Measurements from ENCODE around the gene SLC25A15. TPM values are rescaled to one million over a fixed set of nuclear protein-coding genes. Genes with fewer than 3 reads are reported as not detected.
A peak's percentile ranks its signal among the peaks of the same experiment; 100 is the strongest.

Gene SLC25A15
- total and polyA plus RNA-seq, 2 experiments from 2014 or later: 12.7 to 24.4 TPM

GRCh38 chr13:40812102-40812501, 22.7 kb downstream of the SLC25A15 start:
- in situ Hi-C loops (cut with MboI): no loop called here
- DNase-seq: no peak
- Histone ChIP-seq H3K27me3 (replicated peaks; ENCODE audit: insufficient read depth) (no peaks in the 10 kb centered on the region), H3F3A (ENCODE audit: insufficient read depth) (no peaks in the 10 kb centered on the region), H3K79me2 (ENCODE audit: insufficient read depth) (no peaks in the 10 kb centered on the region), H3K9me3 (ENCODE audit: low read depth) (no peaks in the 10 kb centered on the region), H3K36me3 (ENCODE audit: low read depth) (0 out of 2 replicates have a peak, but pooled peaks cover 4% of the 10 kb centered on the region), H3K4me1 (ENCODE audit: insufficient read depth) (peaks cover 5% of the 10 kb centered on the region), H3K9ac (no peak overlapping the region), H4K20me1 (ENCODE audit: insufficient read depth) (no peaks in the 10 kb centered on the region), H3K27ac (no peak overlapping the region), H2AFZ (no peak overlapping the region), H3K4me2 (ENCODE audit: unreplicated experiment) (no peak overlapping the region), H3K4me3 (no peak overlapping the region), H3K9me2 (ENCODE audit: insufficient read depth) (no peaks in the 10 kb centered on the region)
- WGBS, 2 experiments (ENCODE audit: low coverage in 1 of 2, low lambda C conversion rate in 2 of 2, missing lambda C conversion rate in 2 of 2): 96% methylated on average over 4 of the region's 4 CpGs
- TF ChIP-seq EZH2phosphoT487 (IDR thresholded peaks at IDR 0.05; ENCODE audit: insufficient read depth, low read depth): no peak
- no peak for TF ChIP-seq EZH2 (IDR thresholded peaks at IDR 0.05; ENCODE audit: insufficient read depth, poor library complexity, severe bottlenecking)

GRCh38 chr13:40812724-40813445, 23.5 kb downstream of the SLC25A15 start:
- no peak overlapping the region for H3K4me3 ChIP-seq
- TF ChIP-seq EZH2phosphoT487 (IDR thresholded peaks at IDR 0.05; ENCODE audit: insufficient read depth, low read depth): no peak
- no peak for TF ChIP-seq EZH2 (IDR thresholded peaks at IDR 0.05; ENCODE audit: insufficient read depth, poor library complexity, severe bottlenecking)
- H3F3A ChIP-seq (ENCODE audit: insufficient read depth): no peaks in the 10 kb centered on the region
- H4K20me1 ChIP-seq (ENCODE audit: insufficient read depth): no peaks in the 10 kb centered on the region
- H3K9me2 ChIP-seq (ENCODE audit: insufficient read depth): no peaks in the 10 kb centered on the region
- in situ Hi-C loops (cut with MboI): no loop called here
- H3K9me3 ChIP-seq (ENCODE audit: low read depth): no peaks in the 10 kb centered on the region
- H3K27ac ChIP-seq: no peak overlapping the region
- peaks cover 5% of the 10 kb centered on the region for H3K4me1 ChIP-seq (ENCODE audit: insufficient read depth)
- DNase-seq: peak; percentile 58
- no peaks in the 10 kb centered on the region for H3K27me3 ChIP-seq (replicated peaks; ENCODE audit: insufficient read depth)
- H3K9ac ChIP-seq: no peak overlapping the region
- H3K36me3 ChIP-seq (ENCODE audit: low read depth): no peaks in the 10 kb centered on the region
- 98% methylated on average over 6 of the region's 6 CpGs for WGBS, 2 experiments (ENCODE audit: low coverage in 1 of 2, low lambda C conversion rate in 2 of 2, missing lambda C conversion rate in 2 of 2)
- no peaks in the 10 kb centered on the region for H3K79me2 ChIP-seq (ENCODE audit: insufficient read depth)
- H2AFZ ChIP-seq: no peak overlapping the region
- H3K4me2 ChIP-seq (ENCODE audit: unreplicated experiment): no peak overlapping the region

- Histone ChIP-seq H2AFZ (no peak overlapping the region), H3K4me3 (no peak overlapping the region), H3K9me3 (ENCODE audit: low read depth) (no peaks in the 10 kb centered on the region), H3K27ac (no peak overlapping the region), H3K79me2 (ENCODE audit: insufficient read depth) (no peaks in the 10 kb centered on the region), H3K36me3 (ENCODE audit: low read depth) (no peaks in the 10 kb centered on the region), H3F3A (ENCODE audit: insufficient read depth) (no peaks in the 10 kb centered on the region), H3K27me3 (replicated peaks; ENCODE audit: insufficient read depth) (no peaks in the 10 kb centered on the region), H3K4me2 (ENCODE audit: unreplicated experiment) (no peak overlapping the region), H3K9ac (no peak overlapping the region), H3K4me1 (ENCODE audit: insufficient read depth) (peaks cover 5% of the 10 kb centered on the region), H3K9me2 (ENCODE audit: insufficient read depth) (no peaks in the 10 kb centered on the region), H4K20me1 (ENCODE audit: insufficient read depth) (no peaks in the 10 kb centered on the region)
- in situ Hi-C loops (cut with MboI): no loop called here
- 71 to 85% methylated on average over 7 of the region's 7 CpGs for WGBS, 2 experiments (ENCODE audit: low coverage in 1 of 2, low lambda C conversion rate in 2 of 2, missing lambda C conversion rate in 2 of 2)
- TF ChIP-seq EZH2 (IDR thresholded peaks at IDR 0.05; ENCODE audit: insufficient read depth, poor library complexity, severe bottlenecking): no peak
- TF ChIP-seq EZH2phosphoT487 (IDR thresholded peaks at IDR 0.05; ENCODE audit: insufficient read depth, low read depth): no peak
- peak; percentile 57 for DNase-seq
Observed at GRCh38 chr13:40813667-40814454, 24.4 kb downstream of the SLC25A15 start.

- Histone ChIP-seq H4K20me1 (ENCODE audit: insufficient read depth) (no peaks in the 10 kb centered on the region), H3K4me2 (ENCODE audit: unreplicated experiment) (no peak overlapping the region), H3K9me2 (ENCODE audit: insufficient read depth) (no peaks in the 10 kb centered on the region), H3K4me1 (ENCODE audit: insufficient read depth) (peaks cover 5% of the 10 kb centered on the region), H3K79me2 (ENCODE audit: insufficient read depth) (no peaks in the 10 kb centered on the region), H2AFZ (no peak overlapping the region), H3K36me3 (ENCODE audit: low read depth) (no peaks in the 10 kb centered on the region), H3K9ac (no peak overlapping the region), H3K4me3 (no peak overlapping the region), H3K27ac (no peak overlapping the region), H3K9me3 (ENCODE audit: low read depth) (no peaks in the 10 kb centered on the region), H3F3A (ENCODE audit: insufficient read depth) (no peaks in the 10 kb centered on the region), H3K27me3 (replicated peaks; ENCODE audit: insufficient read depth) (no peaks in the 10 kb centered on the region)
- peak; percentile 21 for DNase-seq
- TF ChIP-seq EZH2 (IDR thresholded peaks at IDR 0.05; ENCODE audit: insufficient read depth, poor library complexity, severe bottlenecking): no peak
- TF ChIP-seq EZH2phosphoT487 (IDR thresholded peaks at IDR 0.05; ENCODE audit: insufficient read depth, low read depth): no peak
- 95% methylated on average over 2 of the region's 2 CpGs for WGBS, 2 experiments (ENCODE audit: low coverage in 1 of 2, low lambda C conversion rate in 2 of 2, missing lambda C conversion rate in 2 of 2)
- in situ Hi-C loops (cut with MboI): no loop called here
Observed at GRCh38 chr13:40814803-40815202, 25.4 kb downstream of the SLC25A15 start.

All from GM23248 (cell line).